GM12878 (cell line): ENCODE measurements around the gene TBC1D1.
A peak's percentile ranks its signal among the peaks of the same experiment; 100 is the strongest.

Source experiments
- CHD4 ChIP-seq: fragments of 200-600 bp; sonication (generic); IDR thresholded peaks from 2 replicates; pipeline ENCODE4 v1.6.1; 2016; ENCODE audit warnings: mild to moderate bottlenecking
- POLR2A ChIP-seq: IDR thresholded peaks from 2 replicates; pipeline ENCODE4 v1.6.1; 2011; ENCODE audit warnings: low read depth, mild to moderate bottlenecking, low read length
- TARDBP ChIP-seq: IDR thresholded peaks from 2 replicates; pipeline ENCODE4 v1.6.1; 2016; ENCODE audit warnings: borderline replicate concordance
- TF ChIP-seq, protein P1 (sequence below), 3 experiments: IDR thresholded peaks in 2 of 3; conservative IDR thresholded peaks in 1 of 3; 2 replicates each; pipeline ENCODE4 v1.5.1; 2011; ENCODE audit warnings: low read depth in 3 of 3, low read length in 3 of 3, mild to moderate bottlenecking in 3 of 3, control low read depth in 2 of 3, moderate library complexity in 2 of 3, inconsistent platforms in 1 of 3, mixed read lengths in 1 of 3; ENCODE audit not compliant: control insufficient read depth in 2 of 3, insufficient read depth in 1 of 3; ENCODE audit errors: extremely low read depth in 1 of 3

DNA sequence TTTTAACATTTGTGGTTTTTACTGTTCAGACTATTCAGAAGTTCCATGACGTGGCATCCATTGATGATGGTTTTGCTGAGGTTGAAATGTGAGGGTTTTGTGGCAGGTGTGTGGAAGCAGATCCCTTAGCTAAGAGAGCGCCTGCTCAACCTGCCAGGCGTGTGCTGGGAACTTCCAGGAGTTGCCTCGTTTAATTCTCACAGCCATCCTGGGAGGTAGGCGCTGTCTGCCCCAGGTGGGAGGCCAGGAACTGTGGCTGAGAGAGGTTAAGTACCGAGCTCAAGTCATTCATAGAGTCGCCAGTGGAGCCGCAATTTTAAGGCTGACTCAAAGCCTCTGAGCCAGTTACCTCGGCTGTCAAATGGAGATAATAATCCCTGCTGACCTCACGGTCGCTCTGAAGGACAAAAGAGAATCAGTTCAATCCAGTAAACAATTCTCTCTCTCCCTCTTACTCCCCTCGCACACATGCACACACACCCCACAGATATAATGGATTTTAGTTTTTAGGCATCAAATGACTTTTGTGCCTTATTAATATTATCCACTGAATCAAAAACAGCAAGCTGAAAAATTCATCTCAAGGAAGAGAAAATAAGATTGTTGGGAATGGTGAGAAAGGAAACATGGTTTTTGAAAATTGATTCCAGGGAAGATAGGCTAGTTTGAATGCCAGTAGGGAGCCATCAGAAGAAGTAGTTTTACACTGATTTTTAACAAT lies 240.6 kb downstream of the TBC1D1 start:
- TF ChIP-seq CHD4 = no peak; the same call in 1 of the 2 replicates
- TF ChIP-seq, protein P1, sequence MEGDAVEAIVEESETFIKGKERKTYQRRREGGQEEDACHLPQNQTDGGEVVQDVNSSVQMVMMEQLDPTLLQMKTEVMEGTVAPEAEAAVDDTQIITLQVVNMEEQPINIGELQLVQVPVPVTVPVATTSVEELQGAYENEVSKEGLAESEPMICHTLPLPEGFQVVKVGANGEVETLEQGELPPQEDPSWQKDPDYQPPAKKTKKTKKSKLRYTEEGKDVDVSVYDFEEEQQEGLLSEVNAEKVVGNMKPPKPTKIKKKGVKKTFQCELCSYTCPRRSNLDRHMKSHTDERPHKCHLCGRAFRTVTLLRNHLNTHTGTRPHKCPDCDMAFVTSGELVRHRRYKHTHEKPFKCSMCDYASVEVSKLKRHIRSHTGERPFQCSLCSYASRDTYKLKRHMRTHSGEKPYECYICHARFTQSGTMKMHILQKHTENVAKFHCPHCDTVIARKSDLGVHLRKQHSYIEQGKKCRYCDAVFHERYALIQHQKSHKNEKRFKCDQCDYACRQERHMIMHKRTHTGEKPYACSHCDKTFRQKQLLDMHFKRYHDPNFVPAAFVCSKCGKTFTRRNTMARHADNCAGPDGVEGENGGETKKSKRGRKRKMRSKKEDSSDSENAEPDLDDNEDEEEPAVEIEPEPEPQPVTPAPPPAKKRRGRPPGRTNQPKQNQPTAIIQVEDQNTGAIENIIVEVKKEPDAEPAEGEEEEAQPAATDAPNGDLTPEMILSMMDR (IDR thresholded peaks at IDR 0.05 in 2 of 3, conservative IDR thresholded peaks at IDR 0.05 in 1 of 3; ENCODE audit: control insufficient read depth in 2 of 3, extremely low read depth in 1 of 3, insufficient read depth in 1 of 3, low read depth in 3 of 3, low read length in 3 of 3) = 0 out of 6 replicates have a peak, but pooled peaks of 1 of the 3 experiments have one; percentile 7
- TF ChIP-seq POLR2A = peak; percentile 67
- 0 out of 2 replicates have a peak, but pooled peaks have one; percentile 23 for TF ChIP-seq TARDBP
